GM12878 (cell line): ENCODE measurements around the gene LRRC59. TPM values are rescaled to one million over a fixed set of nuclear protein-coding genes. Genes with fewer than 3 reads are reported as not detected.

Experiments used
- ATAC-seq: fragments of 200-7000 bp; cut with Tn5 transposase; 3 replicates; pipeline ENCODE4 v1.9.1; 2020; ENCODE audit warnings: mild to moderate bottlenecking, moderate library complexity
- BruUV-seq: library from RNA; stranded (reverse); fragments of 400-500 nt; replicated peaks from 2 replicates; lab custom pipeline; 2021; lab: Mats Ljungman, UMichigan
- CTCF ChIA-PET: fragments of 300-600 bp; sonication (Branson Sonifier 250); formaldehyde crosslinking; extraction: SDS; loops from one replicate; lab custom pipeline; 2021; ENCODE audit warnings: inconsistent platforms; lab: Yijun Ruan, JAX
- POLR2A ChIA-PET: fragments of 350-600 bp; formaldehyde crosslinking; extraction: SDS; loops from one replicate; lab custom pipeline; 2021; ENCODE audit warnings: inconsistent platforms; lab: Charles Lee
- RAD21 ChIA-PET: fragments of 300-600 bp; sonication (Branson Sonifier 250); formaldehyde crosslinking; loops from one replicate; lab custom pipeline; 2023; ENCODE audit warnings: antibody characterized with exemption; ENCODE audit not compliant: unreplicated experiment; lab: Charles Lee
- SMC1A ChIA-PET: fragments of 300-600 bp; sonication (Branson Sonifier 250); formaldehyde crosslinking; loops from one replicate; lab custom pipeline; 2023; ENCODE audit not compliant: unreplicated experiment, uncharacterized antibody; lab: Charles Lee
- DNase-seq: peaks from one replicate; pipeline ENCODE4 v3.0.0-alpha.2; 2011; ENCODE audit warnings: low read depth, low spot score
- FAIRE-seq: peaks from 3 replicates; lab custom pipeline; 2011; peaks lifted over from hg19 to GRCh38; lab: Jason Lieb, UNC
- H2AFZ ChIP-seq: 2 replicates; pipeline ENCODE4 v1.6.0; 2011; ENCODE audit warnings: low read depth, low read length, control low read depth; ENCODE audit not compliant: control insufficient read depth
- H3K27ac ChIP-seq: 2 replicates; pipeline ENCODE4 v1.5.1; 2011; ENCODE audit warnings: control low read depth; ENCODE audit not compliant: control insufficient read depth, insufficient read depth
- H3K27me3 ChIP-seq, 2 experiments: replicated peaks in 1 of 2; 2 replicates each; pipeline versions ENCODE4 v1.6.0 to v1.6.1; 2011; ENCODE audit warnings: low read length in 1 of 2; ENCODE audit not compliant: control insufficient read depth in 2 of 2, insufficient read depth in 2 of 2
- H3K36me3 ChIP-seq, 2 experiments: 2 replicates each; pipeline ENCODE4 v1.5.1; 2011; ENCODE audit warnings: low read length in 1 of 2; ENCODE audit not compliant: control insufficient read depth in 2 of 2, insufficient read depth in 2 of 2
- H3K4me1 ChIP-seq: 2 replicates; pipeline ENCODE4 v1.6.1; 2011; ENCODE audit warnings: mild to moderate bottlenecking, low read length, moderate library complexity, mixed read lengths; ENCODE audit not compliant: control insufficient read depth, insufficient read depth
- H3K4me2 ChIP-seq: 2 replicates; pipeline ENCODE4 v1.6.0; 2011; ENCODE audit warnings: control low read depth; ENCODE audit not compliant: control insufficient read depth, insufficient read depth
- H3K4me3 ChIP-seq: fragments of 200-600 bp; sonication (generic); 2 replicates; pipeline ENCODE4 v1.5.1; 2016
- H3K79me2 ChIP-seq: 2 replicates; pipeline ENCODE4 v1.6.0; 2011; ENCODE audit warnings: low read length; ENCODE audit not compliant: control insufficient read depth, insufficient read depth
- H3K9ac ChIP-seq: 2 replicates; pipeline ENCODE4 v1.8.0; 2011; ENCODE audit warnings: low read length, control low read depth, mixed read lengths; ENCODE audit not compliant: control insufficient read depth, insufficient read depth
- H3K9me3 ChIP-seq: replicated peaks from 3 replicates; pipeline ENCODE4 v1.5.1; 2011; ENCODE audit warnings: mild to moderate bottlenecking, low read length; ENCODE audit not compliant: control insufficient read depth, insufficient read depth
- H4K20me1 ChIP-seq: 2 replicates; pipeline ENCODE4 v1.6.0; 2011; ENCODE audit not compliant: control insufficient read depth, insufficient read depth
- CBFB ChIP-seq: IDR thresholded peaks from 2 replicates; pipeline ENCODE4 v1.6.1; 2016; ENCODE audit warnings: antibody characterized with exemption, low read depth
- CUX1 ChIP-seq: IDR thresholded peaks from 2 replicates; pipeline ENCODE4 v1.6.1; 2012; ENCODE audit warnings: improper control_type of control experiment, low read depth, low read length; ENCODE audit not compliant: insufficient replicate concordance
- EGR1 ChIP-seq, 2 experiments: IDR thresholded peaks; 1 replicate in 1 of 2; 2 replicates in 1 of 2; pipeline ENCODE4 v1.6.1; 2011 to 2012; ENCODE audit warnings: low read depth in 2 of 2, low read length in 2 of 2, borderline replicate concordance in 1 of 2, mild to moderate bottlenecking in 1 of 2, moderate library complexity in 1 of 2
- EP300 ChIP-seq, 2 experiments: fragments of 150-350 bp in 1 of 2; IDR thresholded peaks; 2 replicates each; pipeline ENCODE4 v1.6.1; 2011 to 2012; ENCODE audit warnings: low read depth in 2 of 2, low read length in 2 of 2, borderline replicate concordance in 1 of 2, improper control_type of control experiment in 1 of 2, inconsistent platforms in 1 of 2; ENCODE audit not compliant: control insufficient read depth in 1 of 2
- IKZF2 ChIP-seq, 2 experiments: fragments of 450-650 bp; IDR thresholded peaks; 2 replicates each; pipeline ENCODE4 v1.6.1; 2017; ENCODE audit warnings: mild to moderate bottlenecking in 2 of 2, moderate library complexity in 2 of 2
- MEF2B ChIP-seq: fragments of 450-650 bp; IDR thresholded peaks from 2 replicates; pipeline ENCODE4 v1.6.1; 2018; ENCODE audit warnings: mild to moderate bottlenecking, moderate library complexity; ENCODE audit not compliant: partially characterized antibody, poor library complexity, severe bottlenecking
- NFYB ChIP-seq: IDR thresholded peaks from 2 replicates; pipeline ENCODE4 v1.6.1; 2011; ENCODE audit warnings: low read depth, mild to moderate bottlenecking, low read length, improper control_type of control experiment, moderate library complexity; ENCODE audit not compliant: insufficient read depth
- NR2C1 ChIP-seq: fragments of 450-650 bp; IDR thresholded peaks from 2 replicates; pipeline ENCODE4 v1.6.1; 2017; ENCODE audit warnings: antibody characterized with exemption, mild to moderate bottlenecking, moderate library complexity
- NR2F1 ChIP-seq: fragments of 450-650 bp; conservative IDR thresholded peaks from 2 replicates; pipeline ENCODE4 v1.6.1; 2017; ENCODE audit warnings: mild to moderate bottlenecking
- POLR2A ChIP-seq: IDR thresholded peaks from 2 replicates; pipeline ENCODE4 v1.6.1; 2011; ENCODE audit warnings: low read depth, mild to moderate bottlenecking, low read length
- SIN3A ChIP-seq: IDR thresholded peaks from 2 replicates; pipeline ENCODE4 v1.6.1; 2012; ENCODE audit warnings: low read depth, low read length, improper control_type of control experiment
- ZNF207 ChIP-seq: fragments of 450-650 bp; IDR thresholded peaks from 2 replicates; pipeline ENCODE4 v1.6.1; 2014; ENCODE audit warnings: antibody characterized with exemption, mild to moderate bottlenecking, borderline replicate concordance
- WGBS: methylation state at CpG from one replicate; pipeline ENCODE4 v1.1.6; 2016; ENCODE audit warnings: low lambda C conversion rate; ENCODE audit not compliant: insufficient replicate concordance, insufficient coverage; ENCODE audit errors: missing lambda C conversion rate; 5-methylcytosine and 5-hydroxymethylcytosine counted together
- in situ Hi-C: fragments of 300-500 bp; cut with MboI; formaldehyde crosslinking; loops from 9 replicates; pipeline ENCODE4 v1.14.3; 2018; ENCODE audit warnings: mixed read lengths
- intact Hi-C: fragments of 100-400 bp; cut with micrococcal nuclease; formaldehyde crosslinking; loops from one replicate; pipeline ENCODE4 v1.14.2; 2022; ENCODE audit not compliant: unreplicated experiment
- polyA plus RNA-seq, 11 experiments: library from polyadenylated mRNA; depleted of rRNA in 4 of 11; unstranded in 6 of 11; stranded (reverse) in 5 of 11; fragments of >200 nt; fragmentation: Nextera tagmentation in 4 of 11; fragmentation: Illumina TruSeq in 1 of 11; extraction: Ambion mirVana in 4 of 11; extraction: Trizol in 1 of 11; gene quantifications; 1 replicate in 1 of 11; 2 replicates in 10 of 11; pipeline versions ENCODE4 v1.2.1 to v1.2.3, GENCODE V29; 2011 to 2016; ENCODE audit warnings: inconsistent platforms in 2 of 11, missing spikeins in 2 of 11, low read depth in 1 of 11
- total RNA-seq, 4 experiments: library from RNA; depleted of rRNA in 3 of 4; stranded (reverse); fragments of >200 nt in 3 of 4; fragmentation: Illumina TruSeq in 1 of 4; extraction: Trizol in 1 of 4; gene quantifications; 2 replicates each; pipeline versions ENCODE4 v1.2.1 to v1.2.3, GENCODE V29; 2013 to 2021

Gene LRRC59
- total and polyA plus RNA-seq, 10 of the 15 experiments (the other 5 are each of a cell fraction or from before 2014, with no cell fraction given): 8.8 to 82.2 (median 63.0) TPM

GRCh38 chr17:50440838-50441829 is 43.8 kb upstream of the LRRC59 start:
- Histone ChIP-seq H3K4me1 (no peaks in the 10 kb centered on the region), H3K9ac (no peak overlapping the region), H3K27ac (no peak overlapping the region), H3K4me3 (no peak overlapping the region), H3K36me3 (no peaks in the 10 kb centered on the region), H3K27me3 (no peaks in the 10 kb centered on the region), H2AFZ (no peak overlapping the region), H4K20me1 (no peaks in the 10 kb centered on the region), H3K79me2 (no peaks in the 10 kb centered on the region), H3K9me3 (no peaks in the 10 kb centered on the region), H3K4me2 (no peak overlapping the region)
- ChIA-PET SMC1A (no interaction called here), CTCF (no interaction called here), RAD21 (no interaction called here), POLR2A (interaction anchor here (1.2 kb wide), 1 partner anchor 10 kb away, joined by 3 read pairs; no protein-coding TSS in a partner anchor)
- 85% methylated on average over 10 of the region's 10 CpGs for WGBS
- DNase-seq (no peak), FAIRE-seq (no peak), ATAC-seq (no peak)
- intact Hi-C loops: no loop called here
- no TSS peak for BruUV-seq
- TF ChIP-seq NR2F1 (no peak), CUX1 (no peak), MEF2B (no peak), IKZF2 (IDR thresholded peaks at IDR 0.05) (no peak), POLR2A (no peak), EP300 (IDR thresholded peaks at IDR 0.05; ENCODE audit: borderline replicate concordance in 1 of 2, control insufficient read depth in 1 of 2, low read depth in 2 of 2, low read length in 2 of 2) (no peak), EGR1 (IDR thresholded peaks at IDR 0.05; ENCODE audit: borderline replicate concordance in 1 of 2, low read depth in 2 of 2, low read length in 2 of 2) (no peak), SIN3A (no peak), CBFB (no peak), NFYB (no peak), NR2C1 (no peak), ZNF207 (no peak)
- in situ Hi-C loops: no loop called here
